GM10266 (cell line): ENCODE measurements around the gene PSME2.

ENCODE experiments used
- DNase-seq: peaks from one replicate; pipeline ENCODE4 v3.0.0; 2012; ENCODE audit errors: extremely low spot score
- TF ChIP-seq, protein P1 (sequence below): IDR thresholded peaks from 2 replicates; pipeline ENCODE4 v1.5.1; 2012; ENCODE audit warnings: mild to moderate bottlenecking, low read depth; ENCODE audit not compliant: control insufficient read depth, insufficient read depth; ENCODE audit errors: missing control alignments

Gene PSME2

DNA sequence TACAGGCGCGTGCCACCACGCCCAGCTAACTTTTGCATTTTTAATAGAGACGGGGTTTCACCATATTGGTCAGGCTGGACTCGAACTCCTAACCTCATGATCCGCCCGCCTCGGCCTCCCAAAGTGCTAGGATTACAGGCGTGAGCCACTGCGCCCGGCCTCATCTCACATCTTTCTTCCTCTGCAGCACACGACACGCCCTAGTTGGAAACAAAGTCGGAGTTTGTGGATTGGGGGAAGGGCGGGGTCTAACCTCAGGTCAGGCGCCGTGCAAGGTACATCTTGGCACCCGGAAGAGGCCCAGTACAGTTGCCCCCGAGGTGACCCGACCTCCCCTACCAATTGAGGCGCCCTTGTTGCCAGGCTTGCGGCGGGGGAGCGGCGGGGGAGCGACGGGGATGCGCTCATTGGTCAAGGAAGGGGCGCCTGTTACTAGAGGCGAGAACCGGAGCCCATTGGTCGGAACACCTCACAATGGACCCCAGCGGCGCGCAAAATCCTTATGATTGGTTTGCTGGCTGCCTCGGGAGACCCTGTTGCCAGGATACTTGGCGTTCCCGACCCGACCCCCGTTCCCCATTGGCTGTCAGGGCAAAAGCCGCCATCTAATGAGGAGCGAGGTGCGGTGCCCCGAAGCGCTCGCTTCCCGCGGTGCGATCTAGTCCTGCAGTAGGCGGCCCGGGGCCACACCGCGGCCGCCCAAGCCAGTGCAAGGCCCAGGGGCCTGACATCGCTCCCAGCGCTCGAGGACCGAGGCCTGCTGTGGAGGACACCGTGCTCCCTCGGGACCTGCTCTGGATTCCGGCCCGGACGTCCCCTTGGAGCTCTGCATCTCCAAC is 25.2 kb upstream of the PSME2 start, which contains the start of gene REC8:
REC8 (plus strand) TSS at position 659 of the 839 bp plus-strand sequence. CDS start 473 bp downstream, outside the sequence.
- TF ChIP-seq, protein P1, sequence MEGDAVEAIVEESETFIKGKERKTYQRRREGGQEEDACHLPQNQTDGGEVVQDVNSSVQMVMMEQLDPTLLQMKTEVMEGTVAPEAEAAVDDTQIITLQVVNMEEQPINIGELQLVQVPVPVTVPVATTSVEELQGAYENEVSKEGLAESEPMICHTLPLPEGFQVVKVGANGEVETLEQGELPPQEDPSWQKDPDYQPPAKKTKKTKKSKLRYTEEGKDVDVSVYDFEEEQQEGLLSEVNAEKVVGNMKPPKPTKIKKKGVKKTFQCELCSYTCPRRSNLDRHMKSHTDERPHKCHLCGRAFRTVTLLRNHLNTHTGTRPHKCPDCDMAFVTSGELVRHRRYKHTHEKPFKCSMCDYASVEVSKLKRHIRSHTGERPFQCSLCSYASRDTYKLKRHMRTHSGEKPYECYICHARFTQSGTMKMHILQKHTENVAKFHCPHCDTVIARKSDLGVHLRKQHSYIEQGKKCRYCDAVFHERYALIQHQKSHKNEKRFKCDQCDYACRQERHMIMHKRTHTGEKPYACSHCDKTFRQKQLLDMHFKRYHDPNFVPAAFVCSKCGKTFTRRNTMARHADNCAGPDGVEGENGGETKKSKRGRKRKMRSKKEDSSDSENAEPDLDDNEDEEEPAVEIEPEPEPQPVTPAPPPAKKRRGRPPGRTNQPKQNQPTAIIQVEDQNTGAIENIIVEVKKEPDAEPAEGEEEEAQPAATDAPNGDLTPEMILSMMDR, result no peak
- peak; percentile 94 for DNase-seq

DNA sequence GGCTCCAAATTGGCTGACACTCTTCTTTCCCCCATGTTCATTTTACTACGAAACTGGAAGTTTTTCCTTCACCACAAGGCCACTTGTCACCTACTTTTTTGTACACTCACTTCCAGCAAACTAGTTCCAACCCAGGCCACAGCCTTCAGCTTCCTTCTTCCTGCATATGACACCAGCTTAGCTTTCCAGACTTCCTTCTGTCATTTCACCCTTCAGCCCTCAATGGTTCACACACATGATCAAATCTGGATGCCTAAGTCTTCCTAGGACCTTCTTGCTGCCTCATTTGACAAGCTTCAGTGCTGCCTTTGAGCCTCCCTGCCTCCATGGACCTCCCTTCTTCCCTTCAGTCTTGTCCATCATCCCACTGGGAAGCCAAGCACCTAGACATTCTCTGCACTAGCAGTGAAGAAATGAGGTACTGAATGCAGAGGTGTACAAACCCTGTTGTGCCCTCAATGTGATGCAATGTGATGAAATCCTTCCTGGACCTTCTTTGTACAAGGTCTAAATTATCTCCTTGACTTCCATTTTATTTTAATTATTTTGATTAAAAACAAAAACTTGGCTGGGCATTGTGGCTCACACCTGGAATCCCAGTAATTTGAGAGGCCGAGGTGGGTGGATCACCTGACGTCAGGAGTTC is 21.2 kb upstream of the PSME2 start:
- TF ChIP-seq, protein P1, result no peak
- DNase-seq, result no peak

DNA sequence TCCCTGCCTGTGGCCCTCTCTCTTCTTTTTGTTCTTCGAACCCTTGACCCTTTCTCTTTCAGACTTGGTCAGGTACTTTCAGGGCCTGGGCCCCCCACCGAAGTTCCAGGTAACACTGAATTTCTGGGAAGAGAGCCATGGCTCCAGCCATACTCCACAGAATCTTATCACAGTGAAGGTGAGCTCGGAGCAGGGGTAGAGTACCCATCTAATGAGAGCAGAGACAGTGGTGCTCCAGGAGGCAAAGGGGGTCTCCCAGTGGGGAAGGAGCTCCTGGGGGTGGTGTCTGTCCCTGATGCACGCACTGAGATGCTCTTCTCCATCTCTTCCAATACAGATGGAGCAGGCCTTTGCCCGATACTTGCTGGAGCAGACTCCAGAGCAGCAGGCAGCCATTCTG is 19.4 kb upstream of the PSME2 start:
- TF ChIP-seq, protein P1, result no peak
- no peak for DNase-seq

DNA sequence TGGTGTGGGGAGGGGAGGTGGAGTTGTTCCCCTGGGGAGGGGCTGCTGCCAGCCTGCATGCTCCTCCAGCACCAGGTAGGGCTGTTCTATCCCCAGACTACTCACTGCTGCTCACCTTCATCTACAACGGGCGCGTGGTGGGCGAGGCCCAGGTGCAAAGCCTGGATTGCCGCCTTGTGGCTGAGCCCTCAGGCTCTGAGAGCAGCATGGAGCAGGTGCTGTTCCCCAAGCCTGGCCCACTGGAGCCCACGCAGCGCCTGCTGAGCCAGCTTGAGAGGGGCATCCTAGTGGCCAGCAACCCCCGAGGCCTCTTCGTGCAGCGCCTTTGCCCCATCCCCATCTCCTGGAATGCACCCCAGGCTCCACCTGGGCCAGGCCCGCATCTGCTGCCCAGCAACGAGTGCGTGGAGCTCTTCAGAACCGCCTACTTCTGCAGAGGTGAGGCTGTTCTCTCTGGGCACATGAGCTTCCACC is 18.1 kb upstream of the PSME2 start:
- no peak for DNase-seq

DNA sequence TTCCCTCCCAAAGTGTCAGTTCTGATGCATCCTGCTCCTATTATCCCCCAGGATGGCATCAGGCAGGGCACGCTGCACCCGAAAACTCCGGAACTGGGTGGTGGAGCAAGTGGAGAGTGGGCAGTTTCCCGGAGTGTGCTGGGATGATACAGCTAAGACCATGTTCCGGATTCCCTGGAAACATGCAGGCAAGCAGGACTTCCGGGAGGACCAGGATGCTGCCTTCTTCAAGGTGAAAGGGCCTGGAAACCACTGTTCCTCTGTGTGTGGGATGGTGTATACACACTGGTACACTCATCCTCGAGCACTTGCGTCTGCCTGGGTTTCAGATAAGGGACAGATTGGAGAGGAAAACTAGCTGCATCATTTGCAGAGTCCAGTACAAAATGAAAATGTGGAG is 15.7 kb upstream of the PSME2 start:
- TF ChIP-seq, protein P1, result no peak

More for the DNA sequence above, 18.1 kb upstream of the PSME2 start:
- TF ChIP-seq, protein P1, result no peak

DNA sequence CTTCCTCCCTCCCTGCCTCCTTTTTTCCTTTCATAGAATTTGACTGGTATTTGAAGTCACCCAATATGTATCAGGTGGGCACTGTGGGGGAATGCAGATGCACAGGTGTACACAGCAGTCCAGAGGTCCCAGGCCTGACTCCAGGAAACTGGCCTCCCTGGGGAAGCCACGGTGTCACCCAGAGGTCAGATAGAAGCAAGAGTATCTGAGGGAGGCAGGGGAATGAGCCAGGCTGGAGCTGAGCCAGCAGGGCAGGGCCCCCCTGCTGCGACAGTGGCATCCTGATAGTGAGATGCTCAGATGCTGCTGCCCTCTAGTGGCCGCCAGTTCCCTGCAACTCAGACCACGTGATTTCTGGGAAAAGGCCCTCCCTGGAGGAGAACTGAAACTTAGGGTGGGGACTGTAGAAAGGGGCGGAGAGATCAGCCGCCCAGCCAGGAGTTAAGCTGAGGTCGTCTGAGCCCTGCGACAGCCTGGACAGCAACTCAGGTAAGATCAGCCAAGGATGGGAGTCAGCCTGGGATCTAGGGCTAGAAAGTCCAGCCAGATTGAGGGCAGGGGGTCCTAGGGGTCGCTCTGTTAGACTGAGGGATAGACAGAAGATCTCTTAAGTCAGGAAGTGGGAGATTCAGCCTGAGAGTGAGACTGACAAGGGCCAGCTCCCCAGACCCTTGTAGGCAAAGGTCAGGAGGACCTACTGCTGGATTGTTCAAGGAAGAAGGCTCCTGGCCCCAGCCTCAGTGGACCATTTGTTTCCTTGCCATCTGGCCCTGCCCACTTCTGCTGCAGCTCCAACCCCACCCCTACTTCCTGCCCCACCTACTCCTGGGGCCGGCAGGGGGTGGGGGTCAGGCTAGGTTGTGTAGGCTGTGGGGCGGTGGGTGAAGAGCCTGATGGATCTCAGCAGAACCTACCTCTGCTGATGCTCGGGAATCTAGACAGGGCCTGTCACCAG is 14.7 kb upstream of the PSME2 start, which contains the start of gene IRF9:
IRF9 (plus strand) TSS at position 416 of the 955 bp plus-strand sequence. CDS start 880 bp downstream, outside the sequence.
- DNase-seq, result peak; percentile 94
- TF ChIP-seq, protein P1, result peak; percentile 97

More for the DNA sequence above, 15.7 kb upstream of the PSME2 start:
- no peak for DNase-seq
